HepG2 (cell line): ENCODE data around the gene LDLRAD4. TPM values are rescaled to one million over a fixed set of nuclear protein-coding genes. Genes with fewer than 3 reads are reported as not detected.

ENCODE experiments used
- ATAC-seq: fragments of 200-7000 bp; cut with Tn5 transposase; 3 replicates; pipeline ENCODE4 v1.9.1; 2020; ENCODE audit warnings: mild to moderate bottlenecking, moderate library complexity
- BruUV-seq: library from RNA; stranded (reverse); fragments of 400-500 nt; replicated peaks from 2 replicates; lab custom pipeline; 2021; lab: Mats Ljungman, UMichigan
- CTCF ChIA-PET: fragments of 300-600 bp; formaldehyde crosslinking; extraction: SDS; loops from one replicate; lab custom pipeline; 2021; ENCODE audit warnings: low total read pairs, inconsistent platforms, low intra/inter-chr PET ratio; lab: Yijun Ruan, JAX
- POLR2A ChIA-PET: fragments of 350-600 bp; sonication (Branson Sonifier 250); formaldehyde crosslinking; loops from one replicate; lab custom pipeline; 2020; ENCODE audit warnings: antibody characterized with exemption, inconsistent platforms; lab: Yijun Ruan, JAX
- DNase-seq: peaks from one replicate; pipeline ENCODE4 v3.0.0-alpha.2; 2015; ENCODE audit warnings: low spot score
- FAIRE-seq: peaks from 3 replicates; lab custom pipeline; 2011; peaks lifted over from hg19 to GRCh38; lab: Jason Lieb, UNC
- H2AFZ ChIP-seq: one replicate; pipeline ENCODE4 v1.6.1; 2011; ENCODE audit warnings: low read length, inconsistent platforms
- H3K27ac ChIP-seq: fragments of 300-600 bp; 3 replicates; pipeline ENCODE4 v1.8.0; 2011; ENCODE audit warnings: mixed run types, mild to moderate bottlenecking, mixed read lengths, low read length, inconsistent platforms; ENCODE audit not compliant: insufficient read depth; ENCODE audit errors: extremely low read length
- H3K27me3 ChIP-seq, 2 experiments: fragments of 200-600 bp in 1 of 2; 2 replicates in 1 of 2; 3 replicates in 1 of 2; pipeline versions ENCODE4 v1.6.0 to v1.8.0; 2011; ENCODE audit warnings: low read length in 2 of 2, mild to moderate bottlenecking in 2 of 2, moderate library complexity in 2 of 2, inconsistent platforms in 1 of 2; ENCODE audit not compliant: insufficient read depth in 2 of 2, control insufficient read depth in 1 of 2
- H3K36me3 ChIP-seq, 2 experiments: fragments of 200-600 bp in 1 of 2; replicated peaks in 1 of 2; 2 replicates in 1 of 2; 3 replicates in 1 of 2; pipeline versions ENCODE4 v1.5.1 to v1.8.0; 2011; ENCODE audit warnings: low read length in 2 of 2, inconsistent platforms in 1 of 2; ENCODE audit not compliant: insufficient read depth in 2 of 2, control insufficient read depth in 1 of 2
- H3K4me1 ChIP-seq: 2 replicates; pipeline ENCODE4 v1.5.1; 2012; ENCODE audit warnings: low read length, inconsistent platforms; ENCODE audit not compliant: insufficient read depth
- H3K4me2 ChIP-seq: 2 replicates; pipeline ENCODE4 v1.6.0; 2011; ENCODE audit warnings: low read depth, low read length, inconsistent platforms
- H3K4me3 ChIP-seq, 3 experiments: fragments of 200-600 bp in 1 of 3; sonication (generic), shearing (Covaris generic) in 1 of 3; replicated peaks in 1 of 3; 2 replicates each; pipeline ENCODE4 v1.5.1; 2011 to 2016; ENCODE audit warnings: low read length in 3 of 3, inconsistent platforms in 2 of 3, low read depth in 2 of 3, mild to moderate bottlenecking in 2 of 3, control low read depth in 1 of 3, mixed read lengths in 1 of 3; ENCODE audit not compliant: insufficient read depth in 1 of 3
- H3K79me2 ChIP-seq: one replicate; pipeline ENCODE4 v1.6.1; 2011; ENCODE audit warnings: low read length, inconsistent platforms; ENCODE audit not compliant: insufficient read depth
- H3K9ac ChIP-seq: 2 replicates; pipeline ENCODE4 v1.6.0; 2011; ENCODE audit warnings: mild to moderate bottlenecking, low read depth, low read length, inconsistent platforms; ENCODE audit not compliant: insufficient read depth
- H3K9me3 ChIP-seq: 2 replicates; pipeline ENCODE4 v1.5.1; 2012; ENCODE audit warnings: mild to moderate bottlenecking, low read length
- H4K20me1 ChIP-seq: 2 replicates; pipeline ENCODE4 v1.6.0; 2011; ENCODE audit warnings: inconsistent platforms, mild to moderate bottlenecking, low read length, moderate library complexity; ENCODE audit not compliant: insufficient read depth
- ATM ChIP-seq: fragments of 450-650 bp; IDR thresholded peaks from 2 replicates; pipeline ENCODE4 v1.7.1; 2017; ENCODE audit warnings: mild to moderate bottlenecking, borderline replicate concordance
- GTF2F1 ChIP-seq: fragments of 150-350 bp; IDR thresholded peaks from 2 replicates; pipeline ENCODE4 v1.6.1; 2014; ENCODE audit warnings: low read length
- PAXIP1 ChIP-seq: sonication (generic); formaldehyde crosslinking; conservative IDR thresholded peaks from 2 replicates; pipeline ENCODE4 v1.4.0; 2020; ENCODE audit warnings: mild to moderate bottlenecking, missing genetic modification reagents, moderate library complexity
- POLR2A ChIP-seq, 2 experiments: IDR thresholded peaks; 2 replicates each; pipeline ENCODE4 v1.6.1; 2011; ENCODE audit warnings: low read depth in 2 of 2, low read length in 2 of 2, mild to moderate bottlenecking in 1 of 2, moderate library complexity in 1 of 2; ENCODE audit not compliant: insufficient read depth in 1 of 2
- SCMH1 ChIP-seq: sonication (generic); formaldehyde crosslinking; IDR thresholded peaks from 2 replicates; pipeline ENCODE4 v1.9.0; 2021; ENCODE audit warnings: missing genetic modification reagents, mild to moderate bottlenecking, borderline replicate concordance
- ZIK1 ChIP-seq: sonication (generic); formaldehyde crosslinking; IDR thresholded peaks from 2 replicates; pipeline ENCODE4 v1.5.0; 2020; ENCODE audit warnings: mild to moderate bottlenecking, low read depth, missing genetic modification reagents, borderline replicate concordance
- ZMAT5 ChIP-seq: sonication (generic); formaldehyde crosslinking; IDR thresholded peaks from 2 replicates; pipeline ENCODE4 v1.5.0; 2020; ENCODE audit warnings: mild to moderate bottlenecking, low read depth, missing genetic modification reagents, borderline replicate concordance
- ZNF484 ChIP-seq: sonication (generic); formaldehyde crosslinking; IDR thresholded peaks from 2 replicates; pipeline ENCODE4 v1.5.1; 2020; ENCODE audit warnings: mild to moderate bottlenecking, low read depth, missing genetic modification reagents, borderline replicate concordance
- ZUFSP ChIP-seq: sonication (generic); formaldehyde crosslinking; IDR thresholded peaks from 2 replicates; pipeline ENCODE4 v1.9.0; 2021; ENCODE audit warnings: missing genetic modification reagents, mild to moderate bottlenecking, borderline replicate concordance
- WGBS: methylation state at CpG from one replicate; pipeline ENCODE4 v1.1.6; 2017; ENCODE audit warnings: low lambda C conversion rate; 5-methylcytosine and 5-hydroxymethylcytosine counted together
- in situ Hi-C: cut with HindIII; loops from 2 replicates; pipeline ENCODE4 v1.10.0; 2017; ENCODE audit warnings: low pct_unique_long_range_greater_than_20kb; ENCODE audit not compliant: extremely low pct_ligation_motif_present
- intact Hi-C: fragments of 100-400 bp; cut with micrococcal nuclease; formaldehyde crosslinking; loops from one replicate; pipeline ENCODE4 v1.10.0; 2022; ENCODE audit not compliant: unreplicated experiment
- polyA plus RNA-seq, 8 experiments: library from polyadenylated mRNA; depleted of rRNA in 3 of 8; stranded (reverse) in 7 of 8; unstranded in 1 of 8; fragments of >200 nt; fragmentation: Illumina TruSeq in 4 of 8; extraction: Trizol in 4 of 8; gene quantifications; 2 replicates each; pipeline versions ENCODE4 v1.2.1 to v1.2.3, GENCODE V29; 2011 to 2016; ENCODE audit warnings: low read depth in 4 of 8, missing spikeins in 1 of 8, mixed read lengths in 1 of 8; ENCODE audit not compliant: insufficient read depth in 1 of 8
- total RNA-seq, 5 experiments: library from RNA; depleted of rRNA; stranded (reverse); fragments of >200 nt; fragmentation: Illumina TruSeq; extraction: Trizol; gene quantifications; 2 replicates each; pipeline ENCODE4 v1.2.3, GENCODE V29; 2016; ENCODE audit warnings: low read depth in 1 of 5
- TF ChIP-seq, protein P1 (sequence below): sonication (generic); formaldehyde crosslinking; IDR thresholded peaks from 2 replicates; pipeline ENCODE4 v1.8.0; 2022; ENCODE audit warnings: missing genetic modification reagents, mild to moderate bottlenecking, borderline replicate concordance
- TF ChIP-seq, protein P2 (sequence below): sonication (generic); formaldehyde crosslinking; conservative IDR thresholded peaks from 2 replicates; pipeline ENCODE4 v1.8.0; 2022; ENCODE audit warnings: mild to moderate bottlenecking, moderate library complexity, missing genetic modification reagents

LDLRAD4 gene
- total and polyA plus RNA-seq, 2 of the 13 experiments (the other 11 are each of a cell fraction or from before 2014, with no cell fraction given), result 13.6 to 20.9 TPM

DNA sequence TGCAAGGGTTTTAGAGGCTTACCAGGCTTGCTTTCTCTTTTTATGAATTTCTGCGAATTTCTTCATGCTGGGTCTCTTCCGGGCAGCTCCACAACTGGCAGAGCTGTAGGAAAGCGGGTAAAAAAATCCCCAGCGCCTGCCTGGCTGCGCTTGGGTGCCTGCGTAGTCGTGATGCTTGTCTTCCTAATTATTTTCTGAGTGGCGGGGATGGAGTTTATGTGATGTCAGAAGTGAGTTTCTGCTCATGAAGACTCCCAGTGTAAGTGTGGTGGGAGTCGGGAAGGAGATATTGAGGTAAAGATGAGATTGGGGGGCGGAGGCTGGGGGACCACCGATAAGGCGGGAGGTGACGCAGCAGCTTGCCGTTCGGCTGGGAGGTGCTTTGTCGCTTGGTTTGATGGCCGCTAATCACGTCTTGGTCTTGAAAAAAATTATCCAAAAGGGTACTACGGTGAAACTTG is 229.8 kb downstream of the LDLRAD4 start (continued):
- TF ChIP-seq, protein P1, sequence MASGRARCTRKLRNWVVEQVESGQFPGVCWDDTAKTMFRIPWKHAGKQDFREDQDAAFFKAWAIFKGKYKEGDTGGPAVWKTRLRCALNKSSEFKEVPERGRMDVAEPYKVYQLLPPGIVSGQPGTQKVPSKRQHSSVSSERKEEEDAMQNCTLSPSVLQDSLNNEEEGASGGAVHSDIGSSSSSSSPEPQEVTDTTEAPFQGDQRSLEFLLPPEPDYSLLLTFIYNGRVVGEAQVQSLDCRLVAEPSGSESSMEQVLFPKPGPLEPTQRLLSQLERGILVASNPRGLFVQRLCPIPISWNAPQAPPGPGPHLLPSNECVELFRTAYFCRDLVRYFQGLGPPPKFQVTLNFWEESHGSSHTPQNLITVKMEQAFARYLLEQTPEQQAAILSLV (CRISPR knock-in tag), result no peak

GRCh38 chr18:13449651-13450050 is 231.1 kb downstream of the LDLRAD4 start:
- FAIRE-seq (no peak), ATAC-seq (no peak), DNase-seq (no peak)
- 96% methylated on average over 9 of the region's 9 CpGs for WGBS
- Histone ChIP-seq H3K4me3 (no peak overlapping the region), H3K79me2 (no peaks in the 10 kb centered on the region), H3K4me2 (no peak overlapping the region), H3K9me3 (no peaks in the 10 kb centered on the region), H3K36me3 (no peaks in the 10 kb centered on the region), H2AFZ (no peak overlapping the region), H4K20me1 (no peaks in the 10 kb centered on the region), H3K27ac (no peak overlapping the region), H3K4me1 (peaks cover 33% of the 10 kb centered on the region)
- CTCF ChIA-PET, result no interaction called here
- intact Hi-C loops, result loop anchor here (10.0 kb wide), 1 partner anchor 235 kb away; the partner anchor contains the start of gene LDLRAD4
- in situ Hi-C loops, result no loop called here
- no peak for TF ChIP-seq GTF2F1
- TF ChIP-seq ZMAT5 (CRISPR knock-in tag), result no peak
- TF ChIP-seq, protein P2, sequence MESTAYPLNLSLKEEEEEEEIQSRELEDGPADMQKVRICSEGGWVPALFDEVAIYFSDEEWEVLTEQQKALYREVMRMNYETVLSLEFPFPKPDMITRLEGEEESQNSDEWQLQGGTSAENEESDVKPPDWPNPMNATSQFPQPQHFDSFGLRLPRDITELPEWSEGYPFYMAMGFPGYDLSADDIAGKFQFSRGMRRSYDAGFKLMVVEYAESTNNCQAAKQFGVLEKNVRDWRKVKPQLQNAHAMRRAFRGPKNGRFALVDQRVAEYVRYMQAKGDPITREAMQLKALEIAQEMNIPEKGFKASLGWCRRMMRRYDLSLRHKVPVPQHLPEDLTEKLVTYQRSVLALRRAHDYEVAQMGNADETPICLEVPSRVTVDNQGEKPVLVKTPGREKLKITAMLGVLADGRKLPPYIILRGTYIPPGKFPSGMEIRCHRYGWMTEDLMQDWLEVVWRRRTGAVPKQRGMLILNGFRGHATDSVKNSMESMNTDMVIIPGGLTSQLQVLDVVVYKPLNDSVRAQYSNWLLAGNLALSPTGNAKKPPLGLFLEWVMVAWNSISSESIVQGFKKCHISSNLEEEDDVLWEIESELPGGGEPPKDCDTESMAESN (CRISPR knock-in tag), result no peak
- no peak for TF ChIP-seq ZNF484 (CRISPR knock-in tag)
- no peak for TF ChIP-seq ATM
- TF ChIP-seq ZUFSP (CRISPR knock-in tag), result no peak
- no peak for TF ChIP-seq ZIK1
- no peak for TF ChIP-seq POLR2A (IDR thresholded peaks at IDR 0.05; ENCODE audit: insufficient read depth in 1 of 2, low read depth in 2 of 2, low read length in 2 of 2)
- TF ChIP-seq PAXIP1 (CRISPR knock-in tag), result no peak
- no peak for TF ChIP-seq SCMH1 (CRISPR knock-in tag)
- TF ChIP-seq, all 625 proteins: peak for 0
- Histone ChIP-seq H3K9ac (no peak overlapping the region), H3K27me3 (no peaks in the 10 kb centered on the region)
- no TSS peak for BruUV-seq
- POLR2A ChIA-PET, result no interaction called here
